ENCODE data around the gene ASH1L.

GRCh38 chr1:155322571-155322952 is 240.0 kb downstream of the ASH1L start:
- TF ChIP-seq CTCF (IDR thresholded peaks at IDR 0.05; ENCODE audit: insufficient read depth, low read length) (no peak), GABPA (IDR thresholded peaks at IDR 0.05; ENCODE audit: low read depth) (no peak), POLR2AphosphoS5 (IDR thresholded peaks at IDR 0.05; ENCODE audit: low read depth) (no peak), SPI1 (IDR thresholded peaks at IDR 0.05; ENCODE audit: borderline replicate concordance, low read depth) (no peak)
